ENCODE measurements around the gene OR4K1.

- TF ChIP-seq, protein P1, sequence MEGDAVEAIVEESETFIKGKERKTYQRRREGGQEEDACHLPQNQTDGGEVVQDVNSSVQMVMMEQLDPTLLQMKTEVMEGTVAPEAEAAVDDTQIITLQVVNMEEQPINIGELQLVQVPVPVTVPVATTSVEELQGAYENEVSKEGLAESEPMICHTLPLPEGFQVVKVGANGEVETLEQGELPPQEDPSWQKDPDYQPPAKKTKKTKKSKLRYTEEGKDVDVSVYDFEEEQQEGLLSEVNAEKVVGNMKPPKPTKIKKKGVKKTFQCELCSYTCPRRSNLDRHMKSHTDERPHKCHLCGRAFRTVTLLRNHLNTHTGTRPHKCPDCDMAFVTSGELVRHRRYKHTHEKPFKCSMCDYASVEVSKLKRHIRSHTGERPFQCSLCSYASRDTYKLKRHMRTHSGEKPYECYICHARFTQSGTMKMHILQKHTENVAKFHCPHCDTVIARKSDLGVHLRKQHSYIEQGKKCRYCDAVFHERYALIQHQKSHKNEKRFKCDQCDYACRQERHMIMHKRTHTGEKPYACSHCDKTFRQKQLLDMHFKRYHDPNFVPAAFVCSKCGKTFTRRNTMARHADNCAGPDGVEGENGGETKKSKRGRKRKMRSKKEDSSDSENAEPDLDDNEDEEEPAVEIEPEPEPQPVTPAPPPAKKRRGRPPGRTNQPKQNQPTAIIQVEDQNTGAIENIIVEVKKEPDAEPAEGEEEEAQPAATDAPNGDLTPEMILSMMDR (IDR thresholded peaks at IDR 0.05; ENCODE audit: low read depth, low read length, missing input control): no peak
- TF ChIP-seq, protein P2, sequence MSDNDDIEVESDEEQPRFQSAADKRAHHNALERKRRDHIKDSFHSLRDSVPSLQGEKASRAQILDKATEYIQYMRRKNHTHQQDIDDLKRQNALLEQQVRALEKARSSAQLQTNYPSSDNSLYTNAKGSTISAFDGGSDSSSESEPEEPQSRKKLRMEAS (IDR thresholded peaks at IDR 0.05): no peak
Observed at GRCh38 chr14:19917955-19918518, 12.7 kb upstream of the OR4K1 start.
